Measurements from ENCODE around the gene ABCB8.

ABCB8 gene

GRCh38 chr7:151028131-151028947 is at the start of gene ABCB8:
TSS of gene ABCB8 (plus strand) at chr7:151028450. CDS start at chr7:151028516, 66 bp downstream.
- peak within 1 kb of the TSS; percentile 89 for H3K4me3 ChIP-seq (ENCODE audit: low read depth, low read length)

- H3K4me3 ChIP-seq (ENCODE audit: low read depth, low read length), result no peak overlapping the region
Observed at GRCh38 chr7:150979713-150980390, 48.4 kb upstream of the ABCB8 start.

GRCh38 chr7:150980663-150981062 is 47.6 kb upstream of the ABCB8 start:
- H3K4me3 ChIP-seq (ENCODE audit: low read depth, low read length), result no peak overlapping the region

GRCh38 chr7:150981644-150982043 is 46.6 kb upstream of the ABCB8 start:
- H3K4me3 ChIP-seq (ENCODE audit: low read depth, low read length), result no peak overlapping the region

- H3K4me3 ChIP-seq (ENCODE audit: low read depth, low read length), result no peak overlapping the region
Observed at GRCh38 chr7:150982351-150982750, 45.9 kb upstream of the ABCB8 start.

GRCh38 chr7:150983893-150984368 is 44.3 kb upstream of the ABCB8 start:
- no peak overlapping the region for H3K4me3 ChIP-seq (ENCODE audit: low read depth, low read length)

- H3K4me3 ChIP-seq (ENCODE audit: low read depth, low read length), result no peak overlapping the region
Observed at GRCh38 chr7:150986099-150986512, 42.1 kb upstream of the ABCB8 start.

- H3K4me3 ChIP-seq (ENCODE audit: low read depth, low read length), result no peak overlapping the region
Observed at GRCh38 chr7:150986556-150986955, 41.7 kb upstream of the ABCB8 start.

- peak overlapping the region; percentile 17 for H3K4me3 ChIP-seq (ENCODE audit: low read depth, low read length)
Observed at GRCh38 chr7:150988230-150989226, 39.7 kb upstream of the ABCB8 start.

- no peak overlapping the region for H3K4me3 ChIP-seq (ENCODE audit: low read depth, low read length)
Observed at GRCh38 chr7:150989456-150989855, 38.8 kb upstream of the ABCB8 start.

GRCh38 chr7:150990416-150991186 is 37.6 kb upstream of the ABCB8 start, which contains the start of gene NOS3:
TSS of gene NOS3 (plus strand) at chr7:150991017. CDS start at chr7:150993804, 2,787 bp downstream.
- H3K4me3 ChIP-seq (ENCODE audit: low read depth, low read length), result no peak within 1 kb of the TSS

GRCh38 chr7:150992051-150992640 is 36.1 kb upstream of the ABCB8 start:
- H3K4me3 ChIP-seq (ENCODE audit: low read depth, low read length), result no peak overlapping the region

- no peak overlapping the region for H3K4me3 ChIP-seq (ENCODE audit: low read depth, low read length)
Observed at GRCh38 chr7:150992833-150993302, 35.4 kb upstream of the ABCB8 start.

- no peak overlapping the region for H3K4me3 ChIP-seq (ENCODE audit: low read depth, low read length)
Observed at GRCh38 chr7:150993511-150993910, 34.7 kb upstream of the ABCB8 start.

- H3K4me3 ChIP-seq (ENCODE audit: low read depth, low read length), result no peak overlapping the region
Observed at GRCh38 chr7:150994141-150994837, 34.0 kb upstream of the ABCB8 start.

- H3K4me3 ChIP-seq (ENCODE audit: low read depth, low read length), result no peak overlapping the region
Observed at GRCh38 chr7:150994838-150995510, 33.3 kb upstream of the ABCB8 start.

GRCh38 chr7:150996376-150997074 is 31.7 kb upstream of the ABCB8 start:
- no peak overlapping the region for H3K4me3 ChIP-seq (ENCODE audit: low read depth, low read length)

GRCh38 chr7:150997075-150997511 is 31.2 kb upstream of the ABCB8 start:
- H3K4me3 ChIP-seq (ENCODE audit: low read depth, low read length), result no peak overlapping the region

All from iPS-11a (cell line).